DND-41 (cell line): Measurements from ENCODE around the gene FHIP1A.

Experiments used
- ATAC-seq: fragments of 200-7000 bp; cut with Tn5 transposase; 3 replicates; pipeline ENCODE4 v1.9.1; 2021; ENCODE audit warnings: low read depth; ENCODE audit not compliant: insufficient read depth
- DNase-seq: peaks from one replicate; pipeline ENCODE4 v3.0.0-alpha.2; 2020
- H2AFZ ChIP-seq: 2 replicates; pipeline ENCODE4 v1.6.0; 2012; ENCODE audit warnings: low read depth, low read length
- H3K27ac ChIP-seq: 2 replicates; pipeline ENCODE4 v1.5.1; 2012; ENCODE audit warnings: low read length, inconsistent platforms
- H3K27me3 ChIP-seq: fragments of 200-600 bp; sonication (generic); 2 replicates; pipeline ENCODE4 v1.6.0; 2012; ENCODE audit warnings: low read length, mild to moderate bottlenecking, inconsistent platforms; ENCODE audit not compliant: insufficient read depth, poor library complexity
- H3K36me3 ChIP-seq: 2 replicates; pipeline ENCODE4 v1.5.1; 2012; ENCODE audit warnings: low read length, inconsistent platforms; ENCODE audit not compliant: insufficient read depth
- H3K4me1 ChIP-seq: 2 replicates; pipeline ENCODE4 v1.5.1; 2012; ENCODE audit warnings: mild to moderate bottlenecking, low read length; ENCODE audit not compliant: insufficient read depth
- H3K4me2 ChIP-seq: 2 replicates; pipeline ENCODE4 v1.6.0; 2012; ENCODE audit warnings: mild to moderate bottlenecking, moderate library complexity, low read length, inconsistent platforms; ENCODE audit not compliant: insufficient read depth
- H3K4me3 ChIP-seq, 2 experiments: fragments of 200-600 bp in 1 of 2; shearing (Covaris generic) in 1 of 2; 2 replicates each; pipeline ENCODE4 v1.5.1; 2012 to 2016; ENCODE audit warnings: inconsistent platforms in 2 of 2, low read length in 2 of 2, mild to moderate bottlenecking in 2 of 2, low read depth in 1 of 2, moderate library complexity in 1 of 2
- H3K79me2 ChIP-seq: 2 replicates; pipeline ENCODE4 v1.6.0; 2012; ENCODE audit warnings: low read length, inconsistent platforms; ENCODE audit not compliant: insufficient read depth
- H3K9ac ChIP-seq: 2 replicates; pipeline ENCODE4 v1.6.0; 2012; ENCODE audit warnings: low read depth, mild to moderate bottlenecking, inconsistent platforms, low read length, moderate library complexity
- H3K9me3 ChIP-seq: 2 replicates; pipeline ENCODE4 v1.5.1; 2012; ENCODE audit warnings: low read length, moderate library complexity, mild to moderate bottlenecking, inconsistent platforms; ENCODE audit not compliant: insufficient read depth, severe bottlenecking
- H4K20me1 ChIP-seq: 2 replicates; pipeline ENCODE4 v1.6.0; 2012; ENCODE audit warnings: low read length; ENCODE audit not compliant: insufficient read depth
- CTCF ChIP-seq: IDR thresholded peaks from 2 replicates; pipeline ENCODE4 v1.5.1; 2012; ENCODE audit warnings: borderline replicate concordance, low read length, moderate library complexity, mild to moderate bottlenecking; ENCODE audit not compliant: poor library complexity, severe bottlenecking; ENCODE audit errors: extremely low read depth
- EZH2 ChIP-seq: IDR thresholded peaks from 3 replicates; pipeline ENCODE4 v1.6.1; 2012; ENCODE audit warnings: borderline replicate concordance, low read depth, mild to moderate bottlenecking, moderate library complexity, low read length, inconsistent platforms; ENCODE audit not compliant: severe bottlenecking

The FHIP1A gene

GRCh38 chr4:151409470-151410313, 716 bp downstream of the FHIP1A start:
- Histone ChIP-seq H3K36me3 (no peaks in the 10 kb centered on the region), H3K4me2 (peak overlapping the region; percentile 99; the same call in 1 of the 2 replicates), H3K4me3 (peak overlapping the region in 1 of 2 experiments; percentile 39; a peak in 1 of 4 replicates), H3K27me3 (peaks cover 32% of the 10 kb centered on the region), H3K27ac (no peak overlapping the region), H3K9ac (no peak overlapping the region), H4K20me1 (no peaks in the 10 kb centered on the region), H3K4me1 (peaks cover 24% of the 10 kb centered on the region), H3K9me3 (no peaks in the 10 kb centered on the region), H3K79me2 (no peaks in the 10 kb centered on the region), H2AFZ (no peak overlapping the region)
- TF ChIP-seq CTCF = no peak
- TF ChIP-seq EZH2 = no peak
- no peak for ATAC-seq
- DNase-seq = no peak

DNA sequence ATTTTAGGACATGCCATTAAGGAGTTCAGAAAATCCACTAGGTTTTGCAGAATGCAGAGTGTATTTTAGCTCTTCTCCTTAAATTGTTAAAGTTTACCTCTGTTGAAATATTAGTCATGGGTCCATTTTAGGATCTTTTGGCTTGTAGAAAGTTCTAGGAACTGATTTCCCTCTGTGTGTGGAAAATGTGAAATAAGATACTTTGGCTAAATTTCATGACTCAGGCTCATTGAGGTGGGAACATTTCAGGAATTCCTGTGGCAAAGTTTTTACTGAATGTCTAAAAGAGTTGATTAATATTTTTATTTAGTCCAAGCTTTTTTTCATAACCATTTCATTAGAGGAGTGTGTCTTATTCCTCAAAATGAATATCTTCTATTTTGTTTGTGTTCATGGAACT, 7.0 kb downstream of the FHIP1A start:
- H3K27ac ChIP-seq = no peak overlapping the region
- H3K36me3 ChIP-seq = no peaks in the 10 kb centered on the region
- H3K4me3 ChIP-seq = no peak overlapping the region
- no peaks in the 10 kb centered on the region for H3K9me3 ChIP-seq
- H3K27me3 ChIP-seq = no peaks in the 10 kb centered on the region
- no peaks in the 10 kb centered on the region for H3K79me2 ChIP-seq
- no peaks in the 10 kb centered on the region for H3K4me1 ChIP-seq
- no peak overlapping the region for H2AFZ ChIP-seq
- TF ChIP-seq CTCF = no peak
- TF ChIP-seq EZH2 = no peak
- no peak overlapping the region for H3K4me2 ChIP-seq
- no peak for ATAC-seq
- no peaks in the 10 kb centered on the region for H4K20me1 ChIP-seq
- no peak overlapping the region for H3K9ac ChIP-seq
- no peak for DNase-seq

GRCh38 chr4:151417164-151417571, 8.2 kb downstream of the FHIP1A start:
- peak; percentile 62 for ATAC-seq
- TF ChIP-seq CTCF (no peak), EZH2 (no peak)
- H3K4me2 ChIP-seq = no peak overlapping the region
- no peak overlapping the region for H2AFZ ChIP-seq
- H3K4me3 ChIP-seq = no peak overlapping the region
- no peaks in the 10 kb centered on the region for H3K9me3 ChIP-seq
- no peaks in the 10 kb centered on the region for H4K20me1 ChIP-seq
- no peak for DNase-seq
- H3K4me1 ChIP-seq = no peaks in the 10 kb centered on the region
- no peak overlapping the region for H3K9ac ChIP-seq
- H3K79me2 ChIP-seq = no peaks in the 10 kb centered on the region
- H3K36me3 ChIP-seq = no peaks in the 10 kb centered on the region
- H3K27ac ChIP-seq = no peak overlapping the region
- no peaks in the 10 kb centered on the region for H3K27me3 ChIP-seq
